Measurements from ENCODE around the gene AXIN1. TPM values are rescaled to one million over a fixed set of nuclear protein-coding genes. Genes with fewer than 3 reads are reported as not detected.

Gene AXIN1
- total RNA-seq, 1 experiment from 2014 or later: 53.3 TPM

- no peaks in the 10 kb centered on the region; the same call in 1 of the 2 replicates for H3K4me1 ChIP-seq (ENCODE audit: control insufficient read depth, insufficient read depth, low read length)
- ATAC-seq (no peak), DNase-seq (ENCODE audit: low read depth, low spot score) (no peak)
- no peaks in the 10 kb centered on the region for H3K9me3 ChIP-seq (ENCODE audit: control insufficient read depth, insufficient read depth, low read depth, low read length)
- in situ Hi-C loops (cut with HindIII; ENCODE audit: low pct_unique_long_range_greater_than_20kb, low sequenced_read_pairs): no loop called here
- H3K27ac ChIP-seq (ENCODE audit: low read length): no peak overlapping the region
- BruUV-seq (replicated peaks): no TSS peak
- no peaks in the 10 kb centered on the region for H3K36me3 ChIP-seq (ENCODE audit: control insufficient read depth, insufficient read depth, low read length)
- no peak overlapping the region for H3K4me3 ChIP-seq (ENCODE audit: low read depth in 2 of 2, low read length in 2 of 2)
- ChIA-PET POLR2A (no interaction called here), CTCF (no interaction called here)
- intact Hi-C loops (cut with micrococcal nuclease; ENCODE audit: unreplicated experiment): no loop called here
- H3K27me3 ChIP-seq (ENCODE audit: control insufficient read depth, insufficient read depth, low read length): no peaks in the 10 kb centered on the region
- no peak for TF ChIP-seq POLR2AphosphoS5 (IDR thresholded peaks at IDR 0.05; ENCODE audit: low read depth, low read length)
- TF ChIP-seq SIN3A (IDR thresholded peaks at IDR 0.05; ENCODE audit: borderline replicate concordance, insufficient read depth, low read depth, low read length): no peak
- TF ChIP-seq REST (IDR thresholded peaks at IDR 0.05; ENCODE audit: insufficient read depth in 1 of 2, low read depth in 2 of 2, low read length in 1 of 2): no peak
- no peak for TF ChIP-seq TCF7L2 (IDR thresholded peaks at IDR 0.05; ENCODE audit: low read depth, low read length)
Measured at GRCh38 chr16:262121-262745, 90.3 kb downstream of the AXIN1 start.

- intact Hi-C loops (cut with micrococcal nuclease; ENCODE audit: unreplicated experiment): no loop called here
- ATAC-seq (no peak), DNase-seq (ENCODE audit: low read depth, low spot score) (no peak)
- Histone ChIP-seq H3K4me3 (ENCODE audit: low read depth in 2 of 2, low read length in 2 of 2) (no peak overlapping the region), H3K27ac (ENCODE audit: low read length) (no peak overlapping the region), H3K9me3 (ENCODE audit: control insufficient read depth, insufficient read depth, low read depth, low read length) (no peaks in the 10 kb centered on the region), H3K27me3 (ENCODE audit: control insufficient read depth, insufficient read depth, low read length) (no peaks in the 10 kb centered on the region), H3K36me3 (ENCODE audit: control insufficient read depth, insufficient read depth, low read length) (no peaks in the 10 kb centered on the region), H3K4me1 (ENCODE audit: control insufficient read depth, insufficient read depth, low read length) (no peaks in the 10 kb centered on the region; the same call in 1 of the 2 replicates)
- BruUV-seq (replicated peaks): no TSS peak
- in situ Hi-C loops (cut with HindIII; ENCODE audit: low pct_unique_long_range_greater_than_20kb, low sequenced_read_pairs): no loop called here
- ChIA-PET CTCF (no interaction called here), POLR2A (no interaction called here)
- TF ChIP-seq SIN3A (IDR thresholded peaks at IDR 0.05; ENCODE audit: borderline replicate concordance, insufficient read depth, low read depth, low read length): no peak
- TF ChIP-seq REST (IDR thresholded peaks at IDR 0.05; ENCODE audit: insufficient read depth in 1 of 2, low read depth in 2 of 2, low read length in 1 of 2): no peak
- TF ChIP-seq POLR2AphosphoS5 (IDR thresholded peaks at IDR 0.05; ENCODE audit: low read depth, low read length): no peak
- no peak for TF ChIP-seq CTCF (IDR thresholded peaks at IDR 0.05)
- no peak for TF ChIP-seq TCF7L2 (IDR thresholded peaks at IDR 0.05; ENCODE audit: low read depth, low read length)
Measured at GRCh38 chr16:261031-261691, 91.4 kb downstream of the AXIN1 start.
